Esophagus squamous epithelium (tissue), 4 donors: ENCODE measurements around the gene NEDD4.

Experiments used
- CTCF ChIP-seq, 6 experiments: fragments of 450-650 bp in 4 of 6; fragments of 200-600 bp in 2 of 6; sonication (generic) in 2 of 6; IDR thresholded peaks; one replicate each; pipeline ENCODE4 v1.5.1; 2016 to 2019; ENCODE audit warnings: antibody characterized with exemption in 6 of 6, mild to moderate bottlenecking in 4 of 6, moderate library complexity in 4 of 6
- POLR2A ChIP-seq, 4 donors: fragments of 450-650 bp; IDR thresholded peaks; one replicate each; pipeline ENCODE4 v1.6.1; 2017; ENCODE audit warnings: antibody characterized with exemption in 4 of 4, mild to moderate bottlenecking in 4 of 4, moderate library complexity in 3 of 4

GRCh38 chr15:55916666-55917409, 76.6 kb downstream of the NEDD4 start:
- TF ChIP-seq CTCF (IDR thresholded peaks at IDR 0.05) = no peak
- TF ChIP-seq POLR2A (IDR thresholded peaks at IDR 0.05) = no peak
